ENCODE measurements around the gene KDM7A. TPM values are rescaled to one million over a fixed set of nuclear protein-coding genes. Genes with fewer than 3 reads are reported as not detected.

Gene KDM7A, protein sequence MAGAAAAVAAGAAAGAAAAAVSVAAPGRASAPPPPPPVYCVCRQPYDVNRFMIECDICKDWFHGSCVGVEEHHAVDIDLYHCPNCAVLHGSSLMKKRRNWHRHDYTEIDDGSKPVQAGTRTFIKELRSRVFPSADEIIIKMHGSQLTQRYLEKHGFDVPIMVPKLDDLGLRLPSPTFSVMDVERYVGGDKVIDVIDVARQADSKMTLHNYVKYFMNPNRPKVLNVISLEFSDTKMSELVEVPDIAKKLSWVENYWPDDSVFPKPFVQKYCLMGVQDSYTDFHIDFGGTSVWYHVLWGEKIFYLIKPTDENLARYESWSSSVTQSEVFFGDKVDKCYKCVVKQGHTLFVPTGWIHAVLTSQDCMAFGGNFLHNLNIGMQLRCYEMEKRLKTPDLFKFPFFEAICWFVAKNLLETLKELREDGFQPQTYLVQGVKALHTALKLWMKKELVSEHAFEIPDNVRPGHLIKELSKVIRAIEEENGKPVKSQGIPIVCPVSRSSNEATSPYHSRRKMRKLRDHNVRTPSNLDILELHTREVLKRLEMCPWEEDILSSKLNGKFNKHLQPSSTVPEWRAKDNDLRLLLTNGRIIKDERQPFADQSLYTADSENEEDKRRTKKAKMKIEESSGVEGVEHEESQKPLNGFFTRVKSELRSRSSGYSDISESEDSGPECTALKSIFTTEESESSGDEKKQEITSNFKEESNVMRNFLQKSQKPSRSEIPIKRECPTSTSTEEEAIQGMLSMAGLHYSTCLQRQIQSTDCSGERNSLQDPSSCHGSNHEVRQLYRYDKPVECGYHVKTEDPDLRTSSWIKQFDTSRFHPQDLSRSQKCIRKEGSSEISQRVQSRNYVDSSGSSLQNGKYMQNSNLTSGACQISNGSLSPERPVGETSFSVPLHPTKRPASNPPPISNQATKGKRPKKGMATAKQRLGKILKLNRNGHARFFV
- total RNA-seq = 1 to 10 TPM; 6.3 to 9.5 (median 7.4) TPM

DNA sequence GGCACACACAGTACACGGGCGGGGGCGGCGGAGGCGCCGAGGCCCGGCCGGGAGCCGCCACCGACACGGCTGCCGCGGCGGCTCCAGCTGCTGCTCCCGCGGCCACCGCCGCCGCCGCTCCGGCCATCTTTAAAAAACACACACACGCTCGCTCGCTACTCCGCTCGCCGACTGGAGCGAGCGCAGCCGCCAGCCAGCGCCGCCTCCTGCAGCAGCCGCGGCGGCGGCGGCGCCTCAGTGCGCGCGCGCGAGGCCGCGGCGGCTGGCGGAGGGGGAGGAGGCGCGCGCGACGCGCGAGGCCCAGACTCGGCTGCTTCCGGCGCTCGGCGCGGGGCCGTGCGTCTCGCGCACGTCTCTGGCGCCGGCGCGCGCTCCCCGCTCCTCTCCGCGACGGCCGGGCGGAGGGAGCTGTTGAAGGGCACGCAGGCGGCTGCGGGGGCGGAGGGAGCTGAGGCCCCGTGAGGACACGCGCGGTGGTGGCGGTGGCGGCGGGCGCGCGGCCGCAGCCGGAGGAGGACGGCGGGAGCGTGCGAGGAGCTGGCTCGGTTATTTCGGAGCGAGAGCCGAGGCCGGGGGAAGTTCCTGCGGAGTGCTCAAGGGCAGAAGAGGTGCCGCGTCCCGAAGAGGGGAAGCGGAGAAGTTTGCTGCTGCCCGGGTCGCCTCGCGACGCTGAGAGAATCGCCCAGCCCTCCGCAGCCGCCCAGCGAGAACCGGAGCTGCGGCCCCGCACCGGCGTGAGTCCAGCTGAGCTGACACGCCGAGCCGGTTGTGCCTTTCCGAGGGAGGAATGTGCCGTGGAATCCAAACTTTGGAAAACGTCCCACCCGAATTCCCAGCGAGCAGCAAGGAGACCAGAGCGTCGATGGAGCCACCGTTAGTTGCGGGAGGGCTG is at the start of gene KDM7A:
TSS of gene KDM7A (minus strand) at position 173 of the 892 bp plus-strand sequence. CDS start at position 127, 46 bp downstream.
- Mint-ChIP-seq H3K4me3 (peak within 1 kb of the TSS; percentile 87), H3K4me1 (ENCODE audit: low read depth) (peaks cover 35% of the 10 kb centered on the region), H3K27me3 (ENCODE audit: low read depth) (no peaks in the 10 kb centered on the region), H3K9me3 (no peaks in the 10 kb centered on the region), H3K36me3 (ENCODE audit: insufficient read depth) (peaks cover 3% of the 10 kb centered on the region)
- DNase-seq (peak; percentile 91), ATAC-seq (peak; percentile 83 to 85)

DNA sequence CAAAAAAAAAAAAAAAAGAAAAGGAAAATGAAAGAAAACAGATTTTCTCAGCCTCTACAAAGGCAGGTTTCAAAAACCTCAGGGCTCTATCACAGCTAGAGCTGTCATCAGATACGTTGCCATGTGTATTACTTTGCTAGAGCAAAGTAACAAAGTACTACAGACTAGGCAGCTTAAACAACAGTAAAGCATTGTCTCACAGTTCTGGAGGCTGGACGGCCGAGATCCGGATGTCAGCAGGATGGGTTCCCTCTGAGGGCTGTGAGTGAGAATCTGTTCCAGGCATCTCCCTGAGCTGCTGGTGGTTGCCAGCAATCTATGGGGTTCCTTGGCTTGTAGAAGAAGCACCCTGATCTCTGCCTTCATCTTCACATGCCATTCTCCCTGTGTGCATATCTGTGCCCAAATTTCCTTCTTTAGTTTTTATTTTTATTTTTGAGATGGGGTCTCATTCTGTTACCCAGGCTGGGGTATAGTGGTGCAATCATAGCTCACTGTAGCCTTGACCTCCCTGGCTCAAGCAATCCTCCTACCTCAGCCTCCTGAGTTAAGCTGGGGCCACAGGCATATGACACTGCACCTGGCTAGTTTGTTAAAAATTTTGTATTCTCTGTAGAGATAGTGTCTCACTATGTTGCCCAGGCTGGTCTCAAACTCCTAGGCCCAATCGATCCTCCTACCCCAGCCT is 48.9 kb upstream of the KDM7A start:
- H3K9me3 Mint-ChIP-seq = no peaks in the 10 kb centered on the region
- H3K4me1 Mint-ChIP-seq (ENCODE audit: low read depth) = peaks cover 58% of the 10 kb centered on the region
- DNase-seq (no peak), ATAC-seq (no peak)
- H3K27me3 Mint-ChIP-seq (ENCODE audit: low read depth) = no peaks in the 10 kb centered on the region
- H3K36me3 Mint-ChIP-seq (ENCODE audit: insufficient read depth) = no peaks in the 10 kb centered on the region
- no peak overlapping the region for H3K4me3 Mint-ChIP-seq

DNA sequence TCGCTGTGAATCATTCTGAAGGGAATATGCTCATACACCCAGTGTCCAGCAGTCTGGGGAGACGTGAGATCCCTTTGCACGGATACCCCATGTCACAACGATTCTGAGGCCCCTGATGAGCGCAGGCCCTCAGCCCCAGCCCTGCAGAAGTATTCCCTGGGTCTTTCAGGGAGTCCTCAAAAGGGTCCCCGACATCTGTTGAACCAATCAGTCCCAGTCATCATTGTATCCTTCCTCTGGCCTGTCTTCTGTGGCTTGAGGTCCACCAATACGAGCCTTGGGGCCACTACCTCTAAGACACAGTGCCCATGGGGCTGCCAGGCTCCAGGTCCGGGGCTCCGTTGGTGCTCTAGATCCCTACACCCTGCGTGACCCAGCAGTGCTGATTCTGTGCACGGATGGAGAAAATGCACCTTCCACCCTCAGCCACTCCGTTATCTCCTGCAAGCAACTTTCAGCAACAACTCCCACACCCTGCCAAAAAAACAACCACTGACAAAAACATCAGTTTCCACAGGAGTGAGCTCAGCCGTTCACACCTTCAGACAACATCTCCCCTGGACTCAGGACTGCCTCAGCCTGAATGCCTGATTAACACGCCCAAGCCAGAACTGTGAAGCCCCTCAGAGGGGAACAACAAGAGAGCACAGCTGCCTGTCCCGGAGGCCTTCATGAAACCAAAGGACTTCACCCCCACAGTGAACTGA is 46.9 kb upstream of the KDM7A start:
- H3K4me1 Mint-ChIP-seq (ENCODE audit: low read depth) = peaks cover 47% of the 10 kb centered on the region
- no peaks in the 10 kb centered on the region for H3K36me3 Mint-ChIP-seq (ENCODE audit: insufficient read depth)
- H3K4me3 Mint-ChIP-seq = no peak overlapping the region
- ATAC-seq (peak; percentile 67 to 78), DNase-seq (no peak)
- H3K27me3 Mint-ChIP-seq (ENCODE audit: low read depth) = no peaks in the 10 kb centered on the region
- no peaks in the 10 kb centered on the region for H3K9me3 Mint-ChIP-seq

DNA sequence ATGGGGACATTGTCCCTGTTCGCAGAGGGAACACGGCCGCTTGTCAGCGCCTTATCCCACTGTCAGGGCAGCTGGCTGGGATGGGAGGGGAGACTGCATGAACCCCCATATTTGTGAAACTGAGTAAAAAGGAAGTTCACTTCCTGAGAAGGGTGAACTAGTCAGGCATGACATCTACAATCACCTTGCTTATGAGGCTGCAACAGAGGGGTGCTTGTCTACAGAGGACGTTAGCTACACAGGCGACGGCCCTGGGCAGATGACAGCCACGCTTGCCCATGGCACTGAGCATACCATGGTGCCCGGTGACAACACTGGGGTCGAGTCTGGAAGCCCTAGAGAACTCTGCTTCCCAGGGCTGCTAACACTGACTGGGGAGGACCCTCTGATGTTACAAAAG is 46.0 kb upstream of the KDM7A start:
- Mint-ChIP-seq H3K9me3 (peaks cover 2% of the 10 kb centered on the region), H3K4me3 (no peak overlapping the region), H3K27me3 (ENCODE audit: low read depth) (no peaks in the 10 kb centered on the region), H3K4me1 (ENCODE audit: low read depth) (peaks cover 44% of the 10 kb centered on the region), H3K36me3 (ENCODE audit: insufficient read depth) (no peaks in the 10 kb centered on the region)
- DNase-seq (no peak), ATAC-seq (no peak)

DNA sequence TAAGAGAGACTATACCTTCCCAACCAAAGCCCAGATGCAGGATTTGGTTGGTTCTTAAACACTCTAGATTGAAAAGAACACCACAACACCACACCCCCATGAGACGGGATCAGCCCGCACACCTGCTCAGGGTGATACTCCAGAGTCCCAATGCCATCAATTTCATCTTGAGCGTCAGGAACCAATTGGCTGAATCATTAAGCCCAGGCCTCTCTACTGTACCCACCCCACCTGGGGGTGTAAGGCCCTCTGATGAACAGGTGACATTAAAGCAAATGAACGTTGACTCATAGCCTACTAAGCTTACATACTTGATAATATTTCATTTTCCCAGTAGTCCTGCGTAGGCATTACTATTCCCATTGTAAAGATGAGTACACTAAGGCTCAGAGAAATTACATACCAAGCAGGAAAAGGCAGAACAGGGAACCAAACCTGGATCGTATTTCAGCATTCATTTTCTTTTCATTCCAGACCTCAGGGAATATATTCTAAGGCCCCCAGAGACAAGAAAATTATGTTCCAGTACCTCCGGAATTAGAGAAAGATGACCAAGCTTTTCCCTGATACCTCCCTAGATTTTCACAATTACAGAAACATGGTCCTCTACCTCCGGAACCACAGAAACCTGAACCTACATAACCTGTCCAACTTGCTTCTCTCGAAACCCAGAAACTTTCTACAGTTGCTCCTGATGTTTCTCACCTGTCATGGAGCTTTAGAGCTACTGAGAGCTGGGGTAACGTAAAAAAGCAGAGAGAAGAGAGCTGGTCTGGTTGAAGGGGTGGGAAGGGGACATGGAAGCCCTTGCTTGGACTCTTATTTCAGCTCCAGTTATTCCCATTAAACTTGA is 43.1 kb upstream of the KDM7A start:
- H3K27me3 Mint-ChIP-seq (ENCODE audit: low read depth) = no peaks in the 10 kb centered on the region
- ATAC-seq (no peak), DNase-seq (no peak)
- H3K9me3 Mint-ChIP-seq = peaks cover 6% of the 10 kb centered on the region
- H3K4me1 Mint-ChIP-seq (ENCODE audit: low read depth) = peaks cover 28% of the 10 kb centered on the region
- no peaks in the 10 kb centered on the region for H3K36me3 Mint-ChIP-seq (ENCODE audit: insufficient read depth)
- H3K4me3 Mint-ChIP-seq = no peak overlapping the region

DNA sequence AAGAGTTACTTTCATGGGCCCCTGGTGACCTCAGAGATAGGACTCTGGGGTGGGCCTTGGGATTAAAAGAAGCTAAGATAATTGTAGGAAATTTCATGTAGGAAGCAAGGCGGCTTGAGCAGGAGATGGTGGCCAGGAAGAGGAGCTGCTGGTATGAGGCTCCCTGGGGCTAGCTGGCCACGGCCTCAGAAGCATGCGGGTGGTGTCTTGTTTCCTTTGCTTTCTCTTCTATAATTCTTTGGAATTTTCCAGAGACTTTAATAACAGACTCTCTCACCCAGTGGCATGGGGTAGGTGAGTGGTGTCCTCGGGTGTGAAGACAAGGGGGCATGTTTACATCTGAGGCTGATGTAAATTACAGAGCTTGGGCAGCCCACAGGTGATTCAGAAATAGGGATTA is 41.9 kb upstream of the KDM7A start:
- Mint-ChIP-seq H3K36me3 (ENCODE audit: insufficient read depth) (no peaks in the 10 kb centered on the region), H3K9me3 (peaks cover 6% of the 10 kb centered on the region), H3K4me1 (ENCODE audit: low read depth) (peaks cover 30% of the 10 kb centered on the region), H3K4me3 (no peak overlapping the region), H3K27me3 (ENCODE audit: low read depth) (no peaks in the 10 kb centered on the region)
- DNase-seq = no peak
- no peak for ATAC-seq

DNA sequence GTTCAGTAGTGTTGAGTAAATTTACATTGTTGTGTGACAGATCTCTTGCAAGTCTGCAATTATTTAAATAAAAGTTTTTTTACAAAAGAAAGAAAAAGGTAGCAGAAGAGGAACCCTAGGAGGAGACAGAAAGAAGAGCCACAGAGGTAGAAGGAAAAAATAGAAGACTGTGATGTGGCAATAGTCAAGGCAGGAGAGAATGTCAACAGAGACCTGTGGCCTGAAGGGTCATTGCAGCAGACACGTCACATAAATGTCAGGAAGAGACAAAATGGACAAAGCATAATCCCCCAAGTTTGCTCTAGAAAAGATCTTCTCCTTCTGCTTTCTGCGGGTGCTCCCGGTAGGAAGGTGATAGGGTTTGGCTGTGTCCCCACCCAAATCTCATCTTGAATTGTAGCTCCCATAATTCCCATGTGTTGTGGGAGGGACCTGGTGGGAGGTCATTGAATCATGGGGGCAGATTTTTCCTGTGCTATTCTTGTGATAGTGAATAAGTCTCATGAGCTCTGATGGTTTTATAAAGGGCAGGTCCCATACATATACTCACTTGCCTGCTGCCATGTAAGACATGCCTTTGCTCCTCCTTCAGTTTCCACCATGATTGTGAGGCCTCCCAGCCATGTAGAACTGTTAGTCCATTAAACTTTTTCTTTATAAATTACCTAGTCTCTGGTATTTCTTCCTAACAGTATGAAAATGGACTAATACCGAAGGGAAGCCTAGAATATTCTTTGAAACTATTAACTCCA is 41.1 kb upstream of the KDM7A start:
- ATAC-seq (no peak), DNase-seq (no peak)
- Mint-ChIP-seq H3K4me3 (no peak overlapping the region), H3K36me3 (ENCODE audit: insufficient read depth) (no peaks in the 10 kb centered on the region), H3K4me1 (ENCODE audit: low read depth) (peaks cover 26% of the 10 kb centered on the region), H3K9me3 (peaks cover 6% of the 10 kb centered on the region), H3K27me3 (ENCODE audit: low read depth) (no peaks in the 10 kb centered on the region)

DNA sequence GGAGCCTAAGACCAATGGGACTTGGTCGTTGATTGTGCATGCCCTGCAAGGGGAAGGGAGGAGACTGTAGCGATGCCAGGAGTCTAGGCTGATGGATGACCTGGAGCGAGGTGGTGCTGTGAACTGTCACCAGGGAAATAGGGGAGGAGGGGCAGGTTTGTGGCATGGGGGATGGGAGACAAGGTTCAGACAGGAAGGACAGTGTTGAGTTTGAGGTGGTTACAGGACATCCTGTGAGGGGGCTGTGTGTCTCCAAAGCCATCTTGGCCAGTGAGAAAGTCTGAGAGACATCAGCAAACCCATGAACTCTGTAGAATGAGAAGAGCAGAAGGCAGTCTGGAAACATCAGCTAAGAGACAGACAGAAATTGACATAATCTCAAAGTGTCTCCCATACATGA is 38.5 kb upstream of the KDM7A start:
- peaks cover 43% of the 10 kb centered on the region for H3K4me1 Mint-ChIP-seq (ENCODE audit: low read depth)
- no peaks in the 10 kb centered on the region for H3K36me3 Mint-ChIP-seq (ENCODE audit: insufficient read depth)
- ATAC-seq = no peak
- no peak for DNase-seq
- H3K27me3 Mint-ChIP-seq (ENCODE audit: low read depth) = no peaks in the 10 kb centered on the region
- H3K9me3 Mint-ChIP-seq = peaks cover 6% of the 10 kb centered on the region
- no peak overlapping the region for H3K4me3 Mint-ChIP-seq

DNA sequence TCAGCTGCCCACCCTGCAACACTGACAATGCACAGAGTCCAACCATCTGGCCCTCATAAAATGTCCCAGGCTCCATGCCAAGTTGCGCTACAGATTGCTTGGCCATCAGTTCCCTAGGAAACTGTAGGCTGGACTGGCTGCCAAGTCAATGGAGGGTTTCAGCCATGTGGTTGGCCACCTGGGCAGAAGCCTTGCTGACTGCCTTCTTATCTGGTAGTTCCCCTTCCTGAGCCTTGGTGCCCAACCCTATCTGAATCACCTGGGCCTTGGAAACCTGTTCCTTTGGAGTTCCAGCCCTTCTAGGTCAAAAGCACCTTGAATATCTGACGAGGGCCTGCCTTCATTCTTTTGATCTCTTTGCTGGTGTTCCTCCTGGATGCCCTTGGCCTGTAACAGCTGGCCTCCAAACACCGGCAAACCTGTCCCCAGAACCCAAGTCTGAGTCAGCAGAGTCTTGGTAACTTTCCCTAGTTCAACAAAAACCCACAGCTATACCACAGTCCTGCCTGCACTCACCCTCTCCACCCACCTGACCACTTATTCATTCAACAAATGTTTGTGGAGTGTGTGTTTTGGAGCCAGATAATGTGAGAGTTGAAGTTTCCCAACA is 37.4 kb upstream of the KDM7A start:
- no peaks in the 10 kb centered on the region for H3K27me3 Mint-ChIP-seq (ENCODE audit: low read depth)

DNA sequence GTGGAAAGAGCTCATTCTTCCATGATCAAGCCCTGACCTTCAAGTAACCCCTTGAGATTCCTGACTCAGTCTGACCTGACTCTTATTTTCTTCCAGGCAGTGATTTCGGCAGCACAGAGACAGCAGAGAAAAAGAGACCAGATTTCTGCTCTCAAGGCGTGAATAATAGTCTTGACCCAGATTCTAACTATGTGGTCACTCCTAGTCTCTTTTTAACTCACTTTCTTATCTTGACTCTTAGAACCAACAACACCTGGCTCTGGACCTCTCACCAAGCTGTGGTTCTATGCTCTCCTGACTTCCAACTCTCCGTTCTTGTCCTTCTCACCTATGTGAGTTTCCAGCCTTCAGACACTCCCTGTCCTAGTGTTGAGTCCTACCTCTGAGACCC is 36.9 kb upstream of the KDM7A start:
- no peak overlapping the region for H3K4me3 Mint-ChIP-seq
- no peak for ATAC-seq
- peaks cover 6% of the 10 kb centered on the region for H3K9me3 Mint-ChIP-seq
- no peaks in the 10 kb centered on the region for H3K36me3 Mint-ChIP-seq (ENCODE audit: insufficient read depth)
- H3K4me1 Mint-ChIP-seq (ENCODE audit: low read depth) = peaks cover 52% of the 10 kb centered on the region
- no peaks in the 10 kb centered on the region for H3K27me3 Mint-ChIP-seq (ENCODE audit: low read depth)
- no peak for DNase-seq

More for the DNA sequence above, 37.4 kb upstream of the KDM7A start:
- ATAC-seq = no peak
- peaks cover 51% of the 10 kb centered on the region for H3K4me1 Mint-ChIP-seq (ENCODE audit: low read depth)
- H3K9me3 Mint-ChIP-seq = peaks cover 6% of the 10 kb centered on the region
- no peak for DNase-seq
- no peaks in the 10 kb centered on the region for H3K36me3 Mint-ChIP-seq (ENCODE audit: insufficient read depth)
- H3K4me3 Mint-ChIP-seq = no peak overlapping the region

DNA sequence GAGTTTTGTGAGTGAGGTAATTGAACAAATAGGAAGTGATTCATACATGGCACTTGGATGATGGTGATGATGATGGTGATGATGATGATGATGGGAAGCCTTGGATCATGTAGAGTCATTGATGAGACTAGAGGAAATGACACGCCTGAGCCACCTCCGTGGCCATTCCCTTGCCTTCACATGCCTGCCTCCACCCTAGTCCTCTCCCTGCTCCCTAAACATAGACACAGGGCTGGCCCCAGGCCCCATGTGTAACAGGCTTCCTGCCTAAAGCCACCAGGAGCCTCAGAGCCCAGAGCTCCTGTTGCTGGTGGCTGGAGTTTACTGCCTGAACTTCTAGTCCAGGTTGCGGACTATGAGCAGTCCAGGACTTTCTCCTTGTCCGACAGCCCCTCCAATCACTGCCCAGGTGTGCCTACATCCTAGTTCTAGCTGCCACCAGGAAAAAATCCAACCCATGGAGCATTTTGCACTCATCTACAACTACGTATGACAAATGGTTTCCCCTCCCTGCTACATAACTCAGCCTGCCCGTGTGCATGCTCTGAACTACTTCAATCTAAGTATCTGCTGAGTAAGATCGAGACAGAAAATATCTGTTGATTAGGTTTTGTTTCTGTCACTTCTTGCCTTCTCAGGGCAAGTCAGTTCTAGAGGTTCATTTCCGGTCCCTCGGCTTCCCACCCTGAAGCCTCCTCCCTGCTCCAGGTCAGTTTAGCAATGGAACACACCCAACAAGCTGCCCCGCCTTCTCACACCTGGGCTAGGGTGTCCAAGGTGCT is 35.5 kb upstream of the KDM7A start:
- H3K4me3 Mint-ChIP-seq = peak overlapping the region; percentile 4
- H3K4me1 Mint-ChIP-seq (ENCODE audit: low read depth) = peaks cover 59% of the 10 kb centered on the region
- H3K36me3 Mint-ChIP-seq (ENCODE audit: insufficient read depth) = no peaks in the 10 kb centered on the region
- peak; percentile 72 to 76 for ATAC-seq
- H3K9me3 Mint-ChIP-seq = no peaks in the 10 kb centered on the region
- DNase-seq = no peak
- H3K27me3 Mint-ChIP-seq (ENCODE audit: low read depth) = no peaks in the 10 kb centered on the region
